A549 treated with ZK216348 at 1 μM for 4 hours (cell line): ENCODE data around the gene LIN37. TPM values are rescaled to one million over a fixed set of nuclear protein-coding genes. Genes with fewer than 3 reads are reported as not detected.

ENCODE experiments used
- total RNA-seq: library from RNA; stranded (reverse); fragments of 200-300 nt; extraction: Qiagen RNA extraction; gene quantifications from 5 replicates; pipeline ENCODE4 v1.2.3, GENCODE V29; 2022; ENCODE audit warnings: low read depth

Gene LIN37
- total RNA-seq: 21.9 to 27.2 TPM (median 23.2 TPM) in 5 replicates

GRCh38 chr19:35748106-35749020 lies at the start of gene LIN37:
Gene LIN37, plus strand, starts transcription at chr19:35748576. Its CDS starts 149 bp downstream, at chr19:35748725.

GRCh38 chr19:35704218-35704617 lies 44.2 kb upstream of the LIN37 start, which contains the start of gene ZBTB32:
Gene ZBTB32, plus strand, starts transcription at chr19:35704558. Its CDS starts 10,069 bp downstream, at chr19:35714627.

GRCh38 chr19:35717665-35718344 lies 30.6 kb upstream of the LIN37 start, which contains the start of gene KMT2B:
Gene KMT2B, plus strand, starts transcription at chr19:35718003. Its CDS starts 16 bp downstream, at chr19:35718019.

GRCh38 chr19:35742121-35742724 lies 6.2 kb upstream of the LIN37 start, which contains the start of gene IGFLR1:
Gene IGFLR1, minus strand, starts transcription at chr19:35742452. Its CDS starts 1,272 bp downstream, at chr19:35741180.

GRCh38 chr19:35745328-35746086 lies 2.9 kb upstream of the LIN37 start, which contains the start of the genes PSENEN and U2AF1L4:
Gene PSENEN, plus strand, starts transcription at chr19:35745651. Its CDS starts 280 bp downstream, at chr19:35745931.
Gene U2AF1L4, minus strand, starts transcription at chr19:35745418. Its CDS starts 27 bp downstream, at chr19:35745391.

GRCh38 chr19:35756377-35757230 lies 8.2 kb downstream of the LIN37 start, which contains the start of gene HSPB6:
Gene HSPB6, minus strand, starts transcription at chr19:35757029. Its CDS starts 21 bp downstream, at chr19:35757008.

GRCh38 chr19:35757749-35758608 lies 9.6 kb downstream of the LIN37 start, which contains the start of gene PROSER3:
Gene PROSER3, plus strand, starts transcription at chr19:35758176. Its CDS starts 40 bp downstream, at chr19:35758216.

GRCh38 chr19:35775298-35776101 lies 27.1 kb downstream of the LIN37 start, which contains the start of gene ARHGAP33:
Gene ARHGAP33, plus strand, starts transcription at chr19:35775564. Its CDS starts 95 bp downstream, at chr19:35775659.

Other genes with a start within 250 kb of the LIN37 start
- gene DMKN, start 234.9 kb upstream of the LIN37 start, total RNA-seq: 26.7 to 44.3 TPM (median 38.3 TPM) in 5 replicates
- gene SBSN, start 220.3 kb upstream of the LIN37 start, total RNA-seq: 2.6 to 4.4 TPM (median 3.2 TPM) in 5 replicates
- gene GAPDHS, start 215.1 kb upstream of the LIN37 start, total RNA-seq: not detected in 5 replicates
- 321 to 437 TPM (median 432 TPM) in 5 replicates for gene TMEM147, start 202.9 kb upstream of the LIN37 start, total RNA-seq
- not detected in 5 replicates for gene ATP4A, start 184.9 kb upstream of the LIN37 start, total RNA-seq
- not detected in 5 replicates for gene PMIS2, start 162.4 kb upstream of the LIN37 start, total RNA-seq
- gene HAUS5, start 135.8 kb upstream of the LIN37 start, total RNA-seq: 10.7 to 19.3 TPM (median 15.2 TPM) in 5 replicates
- 125 to 206 TPM (median 199 TPM) in 5 replicates for gene RBM42, start 119.5 kb upstream of the LIN37 start, total RNA-seq
- gene ETV2, start 106.8 kb upstream of the LIN37 start, total RNA-seq: 1.1 to 3.1 TPM (median 2.7 TPM) in 5 replicates
- gene COX6B1, start 100.3 kb upstream of the LIN37 start, total RNA-seq: 1,241 to 1,697 TPM (median 1,334 TPM) in 5 replicates
- gene UPK1A, start 82.1 kb upstream of the LIN37 start, total RNA-seq: 0.46 to 1.2 TPM (median 0.71 TPM) in 5 replicates
- gene ZBTB32, start 44.0 kb upstream of the LIN37 start, total RNA-seq: not detected in 5 replicates
- 37.3 to 66.3 TPM (median 62.5 TPM) in 5 replicates for gene KMT2B, start 30.6 kb upstream of the LIN37 start, total RNA-seq
- gene IGFLR1, start 6.1 kb upstream of the LIN37 start, total RNA-seq: 11.8 to 15.8 TPM (median 12.5 TPM) in 5 replicates
- gene U2AF1L4, start 3.2 kb upstream of the LIN37 start, total RNA-seq: 23.9 to 34.9 TPM (median 27.6 TPM) in 5 replicates
- 243 to 320 TPM (median 282 TPM) in 5 replicates for gene PSENEN, start 2.9 kb upstream of the LIN37 start, total RNA-seq
- gene HSPB6, start 8.5 kb downstream of the LIN37 start, total RNA-seq: 0.15 to 0.33 TPM (median 0.25 TPM) in 5 replicates
- 25.9 to 31.4 TPM (median 30.7 TPM) in 5 replicates for gene PROSER3, start 9.6 kb downstream of the LIN37 start, total RNA-seq
- 3.3 to 8.9 TPM (median 8.1 TPM) in 5 replicates for gene ARHGAP33, start 27.0 kb downstream of the LIN37 start, total RNA-seq
- gene PRODH2, start 64.3 kb downstream of the LIN37 start, total RNA-seq: 0.13 to 0.52 TPM (median 0.38 TPM) in 5 replicates
- 0.24 to 0.84 TPM (median 0.44 TPM) in 5 replicates for gene NPHS1, start 103.9 kb downstream of the LIN37 start, total RNA-seq
- gene KIRREL2, start 108.3 kb downstream of the LIN37 start, total RNA-seq: 0.24 to 0.70 TPM (median 0.52 TPM) in 5 replicates
- 72.6 to 97.1 TPM (median 93.4 TPM) in 5 replicates for gene APLP1, start 120.0 kb downstream of the LIN37 start, total RNA-seq
- 4.2 to 8.9 TPM (median 7.8 TPM) in 5 replicates for gene NFKBID, start 152.0 kb downstream of the LIN37 start, total RNA-seq
- 0.55 to 0.89 TPM (median 0.63 TPM) in 3 of 5 replicates, not detected in the others for gene HCST, start 154.0 kb downstream of the LIN37 start, total RNA-seq
- gene TYROBP, start 159.7 kb downstream of the LIN37 start, total RNA-seq: not detected in 5 replicates
- gene LRFN3, start 187.8 kb downstream of the LIN37 start, total RNA-seq: 9.8 to 25.6 TPM (median 24.1 TPM) in 5 replicates
- 24.6 to 55.5 TPM (median 50.4 TPM) in 5 replicates for gene SDHAF1, start 246.6 kb downstream of the LIN37 start, total RNA-seq